GM18511 (cell line): ENCODE data around the gene PTGFRN.

Experiments
- ATAC-seq: cut with Tn5 transposase; IDR thresholded peaks from one replicate; pipeline ENCODE4 v1.9.1; 2021; ENCODE audit warnings: mild to moderate bottlenecking, moderate library complexity; ENCODE audit not compliant: unreplicated experiment

PTGFRN gene

GRCh38 chr1:116991918-116992317 is 82.2 kb downstream of the PTGFRN start:
- ATAC-seq: no peak

GRCh38 chr1:116993286-116993685 is 83.6 kb downstream of the PTGFRN start:
- no peak for ATAC-seq

GRCh38 chr1:116994411-116994810 is 84.7 kb downstream of the PTGFRN start:
- ATAC-seq: no peak

GRCh38 chr1:116997066-116997465 is 87.3 kb downstream of the PTGFRN start:
- no peak for ATAC-seq

- ATAC-seq: no peak
Observed at GRCh38 chr1:116997636-116998035, 87.9 kb downstream of the PTGFRN start.

- ATAC-seq: no peak
Observed at GRCh38 chr1:116999596-116999995, 89.9 kb downstream of the PTGFRN start.

- ATAC-seq: no peak
Observed at GRCh38 chr1:117000142-117000541, 90.4 kb downstream of the PTGFRN start.

- peak; percentile 91 for ATAC-seq
Observed at GRCh38 chr1:117001254-117001927, 91.7 kb downstream of the PTGFRN start, which contains the start of gene CD101. TSS of gene CD101 (plus strand) at chr1:117001760. CDS start at chr1:117001818, 58 bp downstream.

- ATAC-seq: no peak
Observed at GRCh38 chr1:117003223-117003875, 93.6 kb downstream of the PTGFRN start.

- no peak for ATAC-seq
Observed at GRCh38 chr1:117007719-117008013, 98.0 kb downstream of the PTGFRN start.

GRCh38 chr1:117008656-117009055 is 98.9 kb downstream of the PTGFRN start:
- ATAC-seq: no peak

- no peak for ATAC-seq
Observed at GRCh38 chr1:117009132-117009531, 99.4 kb downstream of the PTGFRN start.

GRCh38 chr1:117010310-117010969 is 100.7 kb downstream of the PTGFRN start:
- ATAC-seq: no peak

- no peak for ATAC-seq
Observed at GRCh38 chr1:117011334-117011733, 101.6 kb downstream of the PTGFRN start.

- ATAC-seq: no peak
Observed at GRCh38 chr1:117013309-117013858, 103.7 kb downstream of the PTGFRN start.

- no peak for ATAC-seq
Observed at GRCh38 chr1:117014209-117014608, 104.5 kb downstream of the PTGFRN start.

- ATAC-seq: no peak
Observed at GRCh38 chr1:117015724-117016123, 106.0 kb downstream of the PTGFRN start.

- no peak for ATAC-seq
Observed at GRCh38 chr1:117017062-117017461, 107.3 kb downstream of the PTGFRN start.

- no peak for ATAC-seq
Observed at GRCh38 chr1:117017648-117018047, 107.9 kb downstream of the PTGFRN start.

GRCh38 chr1:117020526-117021156 is 110.9 kb downstream of the PTGFRN start:
- ATAC-seq: no peak

GRCh38 chr1:117022114-117022513 is 112.4 kb downstream of the PTGFRN start:
- no peak for ATAC-seq
